Measurements from ENCODE around the gene ANKDD1A.

Gene ANKDD1A

DNA sequence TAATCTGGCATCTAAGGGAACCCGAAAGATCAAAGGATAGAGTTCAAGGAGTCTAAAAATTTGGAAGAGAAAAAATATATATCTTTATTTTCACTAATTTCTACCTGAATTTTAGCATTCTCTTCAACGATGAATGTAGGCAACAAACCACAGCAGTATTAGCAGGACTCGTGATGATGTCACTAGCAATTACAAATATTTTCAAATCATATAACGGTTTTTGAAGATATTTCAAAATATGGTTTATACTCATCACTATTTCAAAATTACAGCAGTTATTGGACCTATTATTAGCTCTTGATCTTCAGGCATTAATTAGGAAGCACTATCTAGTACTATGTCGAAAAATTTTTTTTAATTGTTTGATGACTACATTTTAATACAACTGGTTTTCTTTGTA is 27.0 kb upstream of the ANKDD1A start:
- no peak overlapping the region for H3K27ac ChIP-seq
- TF ChIP-seq, protein P1, sequence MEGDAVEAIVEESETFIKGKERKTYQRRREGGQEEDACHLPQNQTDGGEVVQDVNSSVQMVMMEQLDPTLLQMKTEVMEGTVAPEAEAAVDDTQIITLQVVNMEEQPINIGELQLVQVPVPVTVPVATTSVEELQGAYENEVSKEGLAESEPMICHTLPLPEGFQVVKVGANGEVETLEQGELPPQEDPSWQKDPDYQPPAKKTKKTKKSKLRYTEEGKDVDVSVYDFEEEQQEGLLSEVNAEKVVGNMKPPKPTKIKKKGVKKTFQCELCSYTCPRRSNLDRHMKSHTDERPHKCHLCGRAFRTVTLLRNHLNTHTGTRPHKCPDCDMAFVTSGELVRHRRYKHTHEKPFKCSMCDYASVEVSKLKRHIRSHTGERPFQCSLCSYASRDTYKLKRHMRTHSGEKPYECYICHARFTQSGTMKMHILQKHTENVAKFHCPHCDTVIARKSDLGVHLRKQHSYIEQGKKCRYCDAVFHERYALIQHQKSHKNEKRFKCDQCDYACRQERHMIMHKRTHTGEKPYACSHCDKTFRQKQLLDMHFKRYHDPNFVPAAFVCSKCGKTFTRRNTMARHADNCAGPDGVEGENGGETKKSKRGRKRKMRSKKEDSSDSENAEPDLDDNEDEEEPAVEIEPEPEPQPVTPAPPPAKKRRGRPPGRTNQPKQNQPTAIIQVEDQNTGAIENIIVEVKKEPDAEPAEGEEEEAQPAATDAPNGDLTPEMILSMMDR (conservative IDR thresholded peaks at IDR 0.05) = no peak
- TF ChIP-seq ZFX (IDR thresholded peaks at IDR 0.05) = no peak

DNA sequence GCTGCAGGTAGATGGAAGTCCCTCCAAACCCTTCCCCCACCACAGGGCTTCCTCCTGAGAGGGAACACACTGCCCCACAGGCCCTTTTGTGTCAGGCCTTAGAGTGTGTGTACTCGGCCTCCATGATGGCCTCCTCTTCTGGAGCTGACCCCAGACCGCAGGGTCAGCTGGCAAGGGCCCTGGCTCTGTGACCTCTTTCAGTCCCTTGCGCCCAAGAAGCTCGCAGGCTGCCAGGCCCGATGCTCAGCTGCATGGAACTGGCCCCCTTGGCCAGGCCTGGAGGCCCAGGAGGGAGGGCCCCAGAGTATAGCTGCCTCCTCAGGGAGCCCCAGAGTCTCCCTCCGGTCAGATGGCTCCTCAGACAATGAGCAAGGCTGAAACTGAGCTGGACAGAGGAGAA is 23.4 kb upstream of the ANKDD1A start:
- no peak overlapping the region for H3K27ac ChIP-seq
- TF ChIP-seq, protein P1 (conservative IDR thresholded peaks at IDR 0.05) = no peak
- TF ChIP-seq ZFX (IDR thresholded peaks at IDR 0.05) = no peak

DNA sequence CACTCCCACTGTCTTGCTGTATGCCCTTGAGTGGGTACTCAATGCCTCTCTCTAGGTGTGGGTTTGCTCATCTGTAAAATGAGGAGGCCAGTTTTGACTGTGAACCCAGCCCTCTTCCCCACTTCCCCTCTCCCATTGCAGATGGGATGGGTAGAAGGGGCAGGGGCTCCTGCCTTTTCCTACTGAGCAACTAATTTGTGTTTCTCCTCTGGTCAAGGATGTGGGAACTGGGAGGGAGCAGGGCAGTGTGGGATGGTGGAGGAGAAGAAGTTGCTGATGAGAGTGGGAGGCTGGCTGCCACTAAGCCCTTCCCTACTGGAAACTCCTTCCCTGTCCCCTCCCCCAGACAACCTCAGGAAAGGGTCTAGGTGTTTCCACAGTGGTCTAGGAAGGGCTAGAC is 20.1 kb upstream of the ANKDD1A start:
- no peak overlapping the region for H3K27ac ChIP-seq
- TF ChIP-seq, protein P1 (conservative IDR thresholded peaks at IDR 0.05) = no peak
- TF ChIP-seq ZFX (IDR thresholded peaks at IDR 0.05) = no peak

DNA sequence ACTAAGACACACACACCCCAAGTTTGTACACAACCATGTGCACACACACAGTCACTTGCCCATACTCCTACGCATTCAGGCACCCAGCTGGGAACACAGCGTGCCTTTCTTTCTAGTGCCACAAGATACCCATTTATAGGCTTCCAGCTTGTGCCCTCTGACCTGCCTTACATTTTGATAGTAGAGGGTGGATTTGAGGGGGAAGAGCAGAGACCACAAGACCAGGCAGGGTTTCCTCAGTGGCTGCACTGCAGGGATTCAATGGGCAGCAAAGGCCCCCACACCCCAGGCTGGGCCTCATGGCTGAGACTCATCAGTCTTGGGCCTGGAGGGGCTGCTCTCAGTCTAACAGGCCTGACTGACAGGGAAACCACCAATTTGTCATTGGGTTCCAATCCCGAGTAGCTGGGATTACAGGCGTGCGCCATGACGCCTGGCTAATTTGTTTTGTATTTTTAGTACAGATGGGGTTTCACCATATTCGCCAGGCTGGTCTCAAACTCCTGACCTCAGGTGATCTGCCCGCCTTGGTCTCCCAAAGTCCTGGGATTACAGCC is 18.8 kb upstream of the ANKDD1A start:
- TF ChIP-seq ZFX (IDR thresholded peaks at IDR 0.05) = no peak
- TF ChIP-seq, protein P1 (conservative IDR thresholded peaks at IDR 0.05) = no peak
- H3K27ac ChIP-seq = no peak overlapping the region

DNA sequence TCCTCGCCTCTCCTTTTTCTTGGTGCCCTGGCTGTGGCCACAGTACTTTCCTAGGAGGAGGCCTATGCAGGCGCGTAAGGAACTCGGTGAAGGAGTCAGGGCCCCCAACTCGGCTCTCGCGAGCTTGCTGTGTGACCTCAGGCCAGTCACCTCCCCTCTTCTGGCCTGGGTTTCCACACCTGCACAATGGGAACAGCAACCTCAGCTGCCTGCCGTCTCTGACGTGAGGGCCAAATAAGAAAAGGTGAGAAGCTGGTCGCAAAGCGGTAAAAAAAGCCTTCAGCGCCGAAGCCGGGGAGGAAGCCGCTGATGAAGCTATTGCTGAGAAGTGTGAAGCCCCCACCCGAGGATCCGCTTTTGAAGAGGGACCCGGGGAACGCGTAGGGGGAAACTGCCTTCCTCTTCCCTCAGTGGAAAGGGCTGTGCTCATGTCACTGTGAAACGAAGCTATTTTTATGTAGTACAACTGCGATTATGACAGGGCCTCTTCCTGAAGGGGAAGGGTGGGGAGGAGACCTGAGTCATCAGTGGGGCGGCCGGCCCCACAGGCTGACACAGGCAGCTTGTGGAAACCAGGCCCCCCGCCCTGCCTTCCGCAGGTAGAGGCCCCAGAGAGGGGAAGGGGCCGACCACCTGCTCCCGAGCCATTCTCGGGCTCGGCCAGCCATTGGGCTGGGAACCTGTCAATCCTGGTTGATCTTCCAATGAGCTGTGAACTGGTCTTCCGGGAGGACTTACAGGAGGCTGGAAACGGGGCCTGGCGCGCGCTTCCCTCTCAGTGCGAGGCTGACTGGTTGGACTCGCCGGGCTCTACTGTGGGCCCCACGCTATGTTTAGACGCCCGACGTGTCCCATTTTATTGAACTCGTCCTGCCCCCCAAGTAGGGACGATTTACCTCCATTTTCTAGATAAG is 18.0 kb upstream of the ANKDD1A start:
- TF ChIP-seq, protein P1 (conservative IDR thresholded peaks at IDR 0.05) = no peak
- TF ChIP-seq ZFX (IDR thresholded peaks at IDR 0.05) = no peak
- H3K27ac ChIP-seq = no peak overlapping the region

DNA sequence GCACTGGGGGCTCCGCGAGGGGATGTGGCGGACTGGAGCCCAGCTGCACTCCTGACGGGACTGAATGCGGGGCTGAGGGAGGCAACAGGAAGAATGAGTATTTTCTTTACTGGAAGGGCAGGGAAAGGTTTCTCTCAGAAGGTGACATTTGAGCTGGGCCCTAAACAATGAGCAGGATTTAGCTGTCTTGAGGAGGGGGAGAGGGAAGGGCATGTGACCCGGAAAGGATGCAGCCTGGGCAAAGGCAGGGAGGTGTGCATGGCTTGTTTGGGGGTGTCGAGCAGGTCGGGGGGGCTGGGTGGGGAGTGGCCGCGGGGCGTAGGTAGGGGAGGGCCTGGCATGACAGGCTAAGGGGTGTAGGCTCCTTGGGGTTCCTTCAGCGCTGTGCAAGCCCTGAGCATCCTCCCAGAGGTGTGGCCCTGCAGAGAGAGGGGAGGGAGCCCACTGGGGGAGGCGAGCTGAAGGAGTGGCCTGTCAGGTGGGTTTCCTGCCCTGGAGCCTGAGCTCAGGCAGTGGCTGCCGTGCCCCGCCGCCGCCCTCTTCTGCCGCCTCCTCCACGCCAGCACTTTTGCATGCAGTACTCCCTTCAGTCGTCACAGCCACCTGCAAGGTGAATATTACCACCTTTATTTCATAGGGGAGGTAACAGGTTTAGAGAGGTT is 17.2 kb upstream of the ANKDD1A start:
- no peak for TF ChIP-seq ZFX (IDR thresholded peaks at IDR 0.05)
- TF ChIP-seq, protein P1 (conservative IDR thresholded peaks at IDR 0.05) = no peak
- H3K27ac ChIP-seq = no peak overlapping the region

Data from C4-2B (cell line).